Measurements from ENCODE around the gene MPDZ. TPM values are rescaled to one million over a fixed set of nuclear protein-coding genes. Genes with fewer than 3 reads are reported as not detected.
A peak's percentile ranks its signal among the peaks of the same experiment; 100 is the strongest.

MPDZ gene
- total RNA-seq, 1 experiment from 2014 or later, result 17.2 TPM

- DNase-seq (ENCODE audit: low read depth), result peak; percentile 45
Measured at GRCh38 chr9:13082796-13083195, 196.7 kb downstream of the MPDZ start.

- DNase-seq (ENCODE audit: low read depth), result no peak
Measured at GRCh38 chr9:13078164-13078563, 201.3 kb downstream of the MPDZ start.

- DNase-seq (ENCODE audit: low read depth), result no peak
Measured at GRCh38 chr9:13076616-13077015, 202.9 kb downstream of the MPDZ start.

- no peak for DNase-seq (ENCODE audit: low read depth)
Measured at GRCh38 chr9:13071921-13072320, 207.6 kb downstream of the MPDZ start.

GRCh38 chr9:13070612-13071595 lies 208.6 kb downstream of the MPDZ start:
- no peak for DNase-seq (ENCODE audit: low read depth)

- no peak for DNase-seq (ENCODE audit: low read depth)
Measured at GRCh38 chr9:13069498-13069897, 210.0 kb downstream of the MPDZ start.

GRCh38 chr9:13064676-13065075 lies 214.8 kb downstream of the MPDZ start:
- no peak for DNase-seq (ENCODE audit: low read depth)

GRCh38 chr9:13063880-13064459 lies 215.5 kb downstream of the MPDZ start:
- DNase-seq (ENCODE audit: low read depth), result no peak

GRCh38 chr9:13061390-13061789 lies 218.1 kb downstream of the MPDZ start:
- no peak for DNase-seq (ENCODE audit: low read depth)
